ENCODE data around the gene BPIFB1. TPM values are rescaled to one million over a fixed set of nuclear protein-coding genes. Genes with fewer than 3 reads are reported as not detected.

BPIFB1 gene
- total RNA-seq, 1 experiment from 2014 or later: 9.2 TPM

DNA sequence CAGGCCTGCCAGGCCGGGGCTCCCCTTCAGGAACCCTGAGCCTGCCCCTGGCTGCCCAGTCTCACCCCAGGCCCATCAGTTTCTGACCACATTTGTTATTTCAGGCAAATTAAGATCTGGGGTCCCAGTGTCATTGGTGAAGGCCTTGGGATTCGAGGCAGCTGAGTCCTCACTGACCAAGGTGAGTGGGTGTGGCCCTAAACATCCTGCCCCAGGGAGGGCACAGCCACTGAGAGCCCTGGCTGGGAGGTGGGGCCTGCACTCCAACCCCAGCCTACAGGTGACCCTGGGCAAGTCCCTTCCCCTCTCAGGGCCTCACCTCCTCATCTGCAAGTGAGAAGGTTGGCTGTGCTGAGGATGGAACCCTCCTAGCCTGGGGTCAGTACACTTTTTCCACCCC lies 23.8 kb downstream of the BPIFB1 start:
- no peak for DNase-seq
- Mint-ChIP-seq H3K4me3 (ENCODE audit: low read depth, unreplicated experiment) (no peak overlapping the region), H3K4me1 (ENCODE audit: low read depth, unreplicated experiment) (peaks cover 18% of the 10 kb centered on the region), H3K36me3 (ENCODE audit: insufficient read depth, unreplicated experiment) (no peaks in the 10 kb centered on the region), H3K27ac (ENCODE audit: unreplicated experiment) (no peak overlapping the region), H3K9me3 (ENCODE audit: low read depth, unreplicated experiment) (no peaks in the 10 kb centered on the region), H3K27me3 (ENCODE audit: unreplicated experiment) (peaks cover 49% of the 10 kb centered on the region)
- CTCF ChIA-PET: no interaction called here
- intact Hi-C loops (cut with micrococcal nuclease; ENCODE audit: unreplicated experiment): no loop called here
- TF ChIP-seq, protein P1, sequence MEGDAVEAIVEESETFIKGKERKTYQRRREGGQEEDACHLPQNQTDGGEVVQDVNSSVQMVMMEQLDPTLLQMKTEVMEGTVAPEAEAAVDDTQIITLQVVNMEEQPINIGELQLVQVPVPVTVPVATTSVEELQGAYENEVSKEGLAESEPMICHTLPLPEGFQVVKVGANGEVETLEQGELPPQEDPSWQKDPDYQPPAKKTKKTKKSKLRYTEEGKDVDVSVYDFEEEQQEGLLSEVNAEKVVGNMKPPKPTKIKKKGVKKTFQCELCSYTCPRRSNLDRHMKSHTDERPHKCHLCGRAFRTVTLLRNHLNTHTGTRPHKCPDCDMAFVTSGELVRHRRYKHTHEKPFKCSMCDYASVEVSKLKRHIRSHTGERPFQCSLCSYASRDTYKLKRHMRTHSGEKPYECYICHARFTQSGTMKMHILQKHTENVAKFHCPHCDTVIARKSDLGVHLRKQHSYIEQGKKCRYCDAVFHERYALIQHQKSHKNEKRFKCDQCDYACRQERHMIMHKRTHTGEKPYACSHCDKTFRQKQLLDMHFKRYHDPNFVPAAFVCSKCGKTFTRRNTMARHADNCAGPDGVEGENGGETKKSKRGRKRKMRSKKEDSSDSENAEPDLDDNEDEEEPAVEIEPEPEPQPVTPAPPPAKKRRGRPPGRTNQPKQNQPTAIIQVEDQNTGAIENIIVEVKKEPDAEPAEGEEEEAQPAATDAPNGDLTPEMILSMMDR (IDR thresholded peaks at IDR 0.05; ENCODE audit: unreplicated experiment): no peak
- BruUV-seq (replicated peaks): no TSS peak

DNA sequence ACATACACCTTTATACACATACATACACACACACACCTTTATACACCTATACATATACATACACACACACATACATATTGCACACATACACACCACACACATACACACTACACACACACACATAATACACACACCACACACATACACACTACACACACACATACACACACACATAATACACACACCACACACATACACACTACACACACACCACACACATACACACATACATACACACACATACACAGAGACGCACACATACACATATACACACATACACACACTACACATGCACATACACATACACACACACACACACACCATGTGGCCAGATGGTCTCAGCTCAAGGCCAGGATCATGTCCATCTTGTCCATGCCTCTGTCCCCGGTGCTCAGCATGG lies 25.7 kb downstream of the BPIFB1 start:
- Mint-ChIP-seq H3K27ac (ENCODE audit: unreplicated experiment) (no peak overlapping the region), H3K36me3 (ENCODE audit: insufficient read depth, unreplicated experiment) (no peaks in the 10 kb centered on the region), H3K4me3 (ENCODE audit: low read depth, unreplicated experiment) (no peak overlapping the region), H3K9me3 (ENCODE audit: low read depth, unreplicated experiment) (no peaks in the 10 kb centered on the region), H3K4me1 (ENCODE audit: low read depth, unreplicated experiment) (peaks cover 18% of the 10 kb centered on the region), H3K27me3 (ENCODE audit: unreplicated experiment) (peaks cover 45% of the 10 kb centered on the region)
- no TSS peak for BruUV-seq (replicated peaks)
- intact Hi-C loops (cut with micrococcal nuclease; ENCODE audit: unreplicated experiment): no loop called here
- TF ChIP-seq, protein P1 (IDR thresholded peaks at IDR 0.05; ENCODE audit: unreplicated experiment): no peak
- DNase-seq: no peak
- CTCF ChIA-PET: no interaction called here

DNA sequence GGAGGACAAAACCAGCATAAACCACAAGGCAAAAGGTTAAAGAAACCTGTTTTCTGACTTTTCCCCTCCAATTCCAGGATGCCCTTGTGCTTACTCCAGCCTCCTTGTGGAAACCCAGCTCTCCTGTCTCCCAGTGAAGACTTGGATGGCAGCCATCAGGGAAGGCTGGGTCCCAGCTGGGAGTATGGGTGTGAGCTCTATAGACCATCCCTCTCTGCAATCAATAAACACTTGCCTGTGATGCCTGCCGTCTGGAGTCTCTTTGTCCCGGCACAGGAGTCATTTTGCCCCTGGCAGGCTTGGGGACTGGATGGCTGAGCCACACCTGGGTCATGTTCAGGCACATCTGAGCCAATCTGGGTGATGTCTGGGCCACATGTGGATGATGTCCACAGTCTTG lies 26.6 kb downstream of the BPIFB1 start:
- TF ChIP-seq, protein P1 (IDR thresholded peaks at IDR 0.05; ENCODE audit: unreplicated experiment): no peak
- Mint-ChIP-seq H3K4me1 (ENCODE audit: low read depth, unreplicated experiment) (peaks cover 18% of the 10 kb centered on the region), H3K4me3 (ENCODE audit: low read depth, unreplicated experiment) (no peak overlapping the region), H3K36me3 (ENCODE audit: insufficient read depth, unreplicated experiment) (no peaks in the 10 kb centered on the region), H3K9me3 (ENCODE audit: low read depth, unreplicated experiment) (no peaks in the 10 kb centered on the region), H3K27me3 (ENCODE audit: unreplicated experiment) (peaks cover 45% of the 10 kb centered on the region), H3K27ac (ENCODE audit: unreplicated experiment) (no peak overlapping the region)
- CTCF ChIA-PET: no interaction called here
- no peak for DNase-seq
- BruUV-seq (replicated peaks): no TSS peak
- intact Hi-C loops (cut with micrococcal nuclease; ENCODE audit: unreplicated experiment): no loop called here

DNA sequence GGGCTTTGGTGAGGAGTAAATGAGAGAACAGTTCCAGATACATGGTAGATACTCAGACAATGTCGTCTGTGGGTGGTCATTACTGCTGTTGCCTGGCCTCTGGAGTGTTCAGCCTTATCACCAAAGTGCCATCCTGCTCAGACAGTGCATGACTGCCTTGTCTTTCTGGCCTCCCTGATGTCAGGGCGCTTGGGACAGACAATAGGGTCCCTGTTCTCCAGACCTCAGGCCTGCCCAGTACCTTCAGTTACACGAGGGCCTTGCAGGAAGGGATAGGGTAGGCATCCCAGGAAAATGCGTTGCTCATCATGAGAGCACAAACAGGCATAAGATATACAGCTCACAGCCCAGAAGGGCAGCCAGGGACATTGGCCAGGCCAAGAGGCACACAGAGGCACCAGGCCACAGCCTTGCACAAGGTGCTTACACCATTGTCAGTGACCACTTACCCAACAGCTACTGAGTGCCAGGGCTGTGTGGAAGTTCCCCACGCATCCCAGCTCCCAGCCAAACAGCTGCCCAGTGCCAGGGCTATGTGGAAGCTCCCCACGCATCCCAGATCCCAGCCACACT lies 27.4 kb downstream of the BPIFB1 start:
- Mint-ChIP-seq H3K27ac (ENCODE audit: unreplicated experiment) (no peak overlapping the region), H3K4me1 (ENCODE audit: low read depth, unreplicated experiment) (peaks cover 18% of the 10 kb centered on the region), H3K4me3 (ENCODE audit: low read depth, unreplicated experiment) (no peak overlapping the region), H3K36me3 (ENCODE audit: insufficient read depth, unreplicated experiment) (no peaks in the 10 kb centered on the region), H3K9me3 (ENCODE audit: low read depth, unreplicated experiment) (no peaks in the 10 kb centered on the region), H3K27me3 (ENCODE audit: unreplicated experiment) (peaks cover 53% of the 10 kb centered on the region)
- TF ChIP-seq, protein P1 (IDR thresholded peaks at IDR 0.05; ENCODE audit: unreplicated experiment): no peak
- CTCF ChIA-PET: interaction anchor here (0.7 to 0.9 kb wide), 2 partner anchors 48 to 83 kb away, joined by 3 to 4 read pairs; no protein-coding TSS in a partner anchor
- no peak for DNase-seq
- BruUV-seq (replicated peaks): no TSS peak
- intact Hi-C loops (cut with micrococcal nuclease; ENCODE audit: unreplicated experiment): no loop called here

Measured in Calu3 (cell line).